Astrocyte (in vitro differentiated cells and primary cell): ENCODE results near the gene PFDN2. TPM values are rescaled to one million over a fixed set of nuclear protein-coding genes. Genes with fewer than 3 reads are reported as not detected.

Source experiments
- DNase-seq: peaks from one replicate; pipeline ENCODE4 v3.0.0-alpha.2; 2010; ENCODE audit warnings: low read depth
- FAIRE-seq: peaks from 2 replicates; lab custom pipeline; 2011; peaks lifted over from hg19 to GRCh38; lab: Jason Lieb, UNC
- H2AFZ ChIP-seq: 2 replicates; pipeline ENCODE4 v1.6.0; 2012; ENCODE audit warnings: low read depth, low read length, inconsistent platforms
- H3K27ac ChIP-seq: 2 replicates; pipeline ENCODE4 v1.5.1; 2011; ENCODE audit warnings: low read depth, low read length, inconsistent platforms
- H3K27me3 ChIP-seq: 2 replicates; pipeline ENCODE4 v1.6.0; 2011; ENCODE audit warnings: low read length, inconsistent platforms; ENCODE audit not compliant: insufficient read depth
- H3K36me3 ChIP-seq: 2 replicates; pipeline ENCODE4 v1.5.1; 2011; ENCODE audit warnings: low read length, inconsistent platforms; ENCODE audit not compliant: insufficient read depth
- H3K4me1 ChIP-seq: 2 replicates; pipeline ENCODE4 v1.5.1; 2011; ENCODE audit warnings: low read length, inconsistent platforms; ENCODE audit not compliant: insufficient read depth
- H3K4me2 ChIP-seq: 2 replicates; pipeline ENCODE4 v1.6.0; 2012; ENCODE audit warnings: low read length, inconsistent platforms
- H3K4me3 ChIP-seq: 2 replicates; pipeline ENCODE4 v1.5.1; 2011; ENCODE audit warnings: low read depth, mild to moderate bottlenecking, low read length, inconsistent platforms; ENCODE audit not compliant: insufficient read depth
- H3K79me2 ChIP-seq: 2 replicates; pipeline ENCODE4 v1.6.0; 2012; ENCODE audit warnings: mild to moderate bottlenecking, low read length, inconsistent platforms; ENCODE audit not compliant: insufficient read depth
- H3K9ac ChIP-seq: 2 replicates; pipeline ENCODE4 v1.6.0; 2012; ENCODE audit warnings: mild to moderate bottlenecking, low read length, inconsistent platforms
- H3K9me3 ChIP-seq: 2 replicates; pipeline ENCODE4 v1.5.1; 2012; ENCODE audit warnings: low read depth, mild to moderate bottlenecking, low read length, inconsistent platforms; ENCODE audit not compliant: insufficient read depth
- H4K20me1 ChIP-seq: 2 replicates; pipeline ENCODE4 v1.6.0; 2012; ENCODE audit warnings: low read length, inconsistent platforms; ENCODE audit not compliant: insufficient read depth
- H3K27ac Mint-ChIP-seq: one replicate; pipeline ENCODE4 v1.8.0; 2021; ENCODE audit warnings: mild to moderate bottlenecking, mixed read lengths; ENCODE audit not compliant: unreplicated experiment
- H3K27me3 Mint-ChIP-seq: one replicate; pipeline ENCODE4 v1.8.0; 2021; ENCODE audit warnings: low read depth, mixed read lengths; ENCODE audit not compliant: unreplicated experiment
- H3K36me3 Mint-ChIP-seq: one replicate; pipeline ENCODE4 v1.8.0; 2021; ENCODE audit warnings: low read depth, mixed read lengths; ENCODE audit not compliant: unreplicated experiment
- H3K4me1 Mint-ChIP-seq: one replicate; pipeline ENCODE4 v1.8.0; 2021; ENCODE audit warnings: low read depth, mixed read lengths; ENCODE audit not compliant: unreplicated experiment
- H3K4me3 Mint-ChIP-seq: one replicate; pipeline ENCODE4 v1.8.0; 2021; ENCODE audit warnings: mild to moderate bottlenecking, moderate library complexity, mixed read lengths; ENCODE audit not compliant: unreplicated experiment
- H3K9me3 Mint-ChIP-seq: one replicate; pipeline ENCODE4 v1.8.0; 2021; ENCODE audit warnings: mild to moderate bottlenecking, mixed read lengths; ENCODE audit not compliant: unreplicated experiment
- EZH2 ChIP-seq: IDR thresholded peaks from 2 replicates; pipeline ENCODE4 v1.6.1; 2012; ENCODE audit warnings: mild to moderate bottlenecking, low read length, inconsistent platforms; ENCODE audit not compliant: insufficient read depth
- total RNA-seq: library from RNA; stranded (reverse); gene quantifications from 2 replicates; pipeline ENCODE4 v1.2.1, GENCODE V29; 2021
- TF ChIP-seq, protein P1 (sequence below): IDR thresholded peaks from 2 replicates; pipeline ENCODE4 v1.5.1; 2011; ENCODE audit warnings: low read depth, mild to moderate bottlenecking, inconsistent platforms, low read length, moderate library complexity; ENCODE audit not compliant: insufficient read depth

PFDN2 gene
- total RNA-seq, 1 donor from 2014 or later = 111 TPM

DNA sequence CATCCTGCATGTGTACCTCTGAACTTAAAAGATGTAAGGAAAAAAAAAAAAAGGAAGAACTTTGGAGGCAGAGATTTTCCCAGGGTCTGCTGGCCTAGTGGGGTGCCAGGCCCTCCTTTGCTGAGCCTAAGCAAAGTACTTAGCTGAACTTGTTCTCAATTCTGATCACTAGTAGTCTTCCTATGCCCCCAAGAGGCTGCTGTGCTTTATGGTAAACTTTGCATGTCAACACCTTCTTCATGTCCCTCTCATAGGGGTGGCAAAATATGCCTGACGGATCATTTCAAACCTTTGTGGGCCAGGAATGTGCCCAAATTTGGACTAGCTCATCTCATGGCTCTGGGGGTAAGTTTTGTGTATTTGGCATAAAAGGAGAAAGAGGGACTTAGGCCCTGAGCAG, 40.0 kb upstream of the PFDN2 start:
- Histone ChIP-seq H3K9me3 (no peaks in the 10 kb centered on the region), H3K4me3 (no peak overlapping the region), H3K36me3 (peaks cover 14% of the 10 kb centered on the region), H4K20me1 (no peaks in the 10 kb centered on the region), H3K27ac (no peak overlapping the region), H3K79me2 (peaks cover 46% of the 10 kb centered on the region), H3K27me3 (no peaks in the 10 kb centered on the region), H3K4me2 (no peak overlapping the region), H2AFZ (no peak overlapping the region), H3K4me1 (peaks cover 18% of the 10 kb centered on the region), H3K9ac (no peak overlapping the region)
- Mint-ChIP-seq H3K4me3 (peak overlapping the region; percentile 66), H3K9me3 (no peaks in the 10 kb centered on the region), H3K36me3 (peaks cover 4% of the 10 kb centered on the region), H3K4me1 (peaks cover 19% of the 10 kb centered on the region), H3K27ac (peak overlapping the region; percentile 75), H3K27me3 (no peaks in the 10 kb centered on the region)
- FAIRE-seq (no peak), DNase-seq (no peak)
- TF ChIP-seq, protein P1, sequence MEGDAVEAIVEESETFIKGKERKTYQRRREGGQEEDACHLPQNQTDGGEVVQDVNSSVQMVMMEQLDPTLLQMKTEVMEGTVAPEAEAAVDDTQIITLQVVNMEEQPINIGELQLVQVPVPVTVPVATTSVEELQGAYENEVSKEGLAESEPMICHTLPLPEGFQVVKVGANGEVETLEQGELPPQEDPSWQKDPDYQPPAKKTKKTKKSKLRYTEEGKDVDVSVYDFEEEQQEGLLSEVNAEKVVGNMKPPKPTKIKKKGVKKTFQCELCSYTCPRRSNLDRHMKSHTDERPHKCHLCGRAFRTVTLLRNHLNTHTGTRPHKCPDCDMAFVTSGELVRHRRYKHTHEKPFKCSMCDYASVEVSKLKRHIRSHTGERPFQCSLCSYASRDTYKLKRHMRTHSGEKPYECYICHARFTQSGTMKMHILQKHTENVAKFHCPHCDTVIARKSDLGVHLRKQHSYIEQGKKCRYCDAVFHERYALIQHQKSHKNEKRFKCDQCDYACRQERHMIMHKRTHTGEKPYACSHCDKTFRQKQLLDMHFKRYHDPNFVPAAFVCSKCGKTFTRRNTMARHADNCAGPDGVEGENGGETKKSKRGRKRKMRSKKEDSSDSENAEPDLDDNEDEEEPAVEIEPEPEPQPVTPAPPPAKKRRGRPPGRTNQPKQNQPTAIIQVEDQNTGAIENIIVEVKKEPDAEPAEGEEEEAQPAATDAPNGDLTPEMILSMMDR = no peak
- no peak for TF ChIP-seq EZH2

DNA sequence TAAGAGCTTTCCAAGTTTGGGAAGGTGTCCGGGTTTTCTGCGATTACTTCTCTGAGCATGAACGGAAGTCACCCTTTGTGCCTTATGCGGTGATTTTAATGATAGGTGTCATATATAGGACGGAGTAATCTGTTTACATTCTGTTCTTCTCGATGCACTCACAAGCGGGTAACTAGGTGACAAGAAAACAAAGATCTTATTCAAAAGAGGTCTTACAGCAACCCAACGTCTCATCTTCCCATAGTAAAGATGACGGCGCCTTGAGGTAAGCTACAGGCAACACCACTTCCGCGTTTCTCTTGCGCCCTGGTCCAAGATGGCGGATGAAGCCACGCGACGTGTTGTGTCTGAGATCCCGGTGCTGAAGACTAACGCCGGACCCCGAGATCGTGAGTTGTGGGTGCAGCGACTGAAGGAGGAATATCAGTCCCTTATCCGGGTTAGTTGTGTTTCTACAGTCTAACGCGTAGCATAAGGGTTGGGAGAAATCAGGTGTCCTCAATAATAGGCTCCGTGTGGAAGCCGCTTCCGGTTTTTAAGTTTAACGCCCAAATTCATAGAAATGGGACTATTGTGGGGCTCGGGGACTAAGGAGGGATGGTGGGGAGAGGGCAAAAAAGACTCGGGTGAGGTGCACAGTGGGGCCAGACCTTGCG, 36.0 kb upstream of the PFDN2 start, which contains the start of gene UFC1:
Gene UFC1, plus strand, starts transcription at position 297 of the 656 bp plus-strand sequence. Its CDS starts 20 bp downstream, at position 317.
- FAIRE-seq = no peak
- peak; percentile 89 for DNase-seq
- H3K9ac ChIP-seq = peak within 1 kb of the TSS; percentile 99
- H3K27ac Mint-ChIP-seq = peak within 1 kb of the TSS; percentile 100
- peaks cover 4% of the 10 kb centered on the region for H3K36me3 Mint-ChIP-seq
- peaks cover 7% of the 10 kb centered on the region for H3K4me1 ChIP-seq
- H4K20me1 ChIP-seq = no peaks in the 10 kb centered on the region
- no peaks in the 10 kb centered on the region for H3K9me3 Mint-ChIP-seq
- H3K4me3 ChIP-seq = peak within 1 kb of the TSS; percentile 97
- peaks cover 14% of the 10 kb centered on the region for H3K36me3 ChIP-seq
- peak within 1 kb of the TSS; percentile 97 for H2AFZ ChIP-seq
- TF ChIP-seq, protein P1 = no peak
- TF ChIP-seq EZH2 = no peak
- peak within 1 kb of the TSS; percentile 93 for H3K4me3 Mint-ChIP-seq
- H3K4me1 Mint-ChIP-seq = no peaks in the 10 kb centered on the region
- H3K9me3 ChIP-seq = no peaks in the 10 kb centered on the region
- H3K4me2 ChIP-seq = peak within 1 kb of the TSS; percentile 86
- H3K27ac ChIP-seq = peak within 1 kb of the TSS; percentile 98
- no peaks in the 10 kb centered on the region for H3K27me3 Mint-ChIP-seq
- H3K27me3 ChIP-seq = no peaks in the 10 kb centered on the region
- H3K79me2 ChIP-seq = peaks cover 18% of the 10 kb centered on the region

DNA sequence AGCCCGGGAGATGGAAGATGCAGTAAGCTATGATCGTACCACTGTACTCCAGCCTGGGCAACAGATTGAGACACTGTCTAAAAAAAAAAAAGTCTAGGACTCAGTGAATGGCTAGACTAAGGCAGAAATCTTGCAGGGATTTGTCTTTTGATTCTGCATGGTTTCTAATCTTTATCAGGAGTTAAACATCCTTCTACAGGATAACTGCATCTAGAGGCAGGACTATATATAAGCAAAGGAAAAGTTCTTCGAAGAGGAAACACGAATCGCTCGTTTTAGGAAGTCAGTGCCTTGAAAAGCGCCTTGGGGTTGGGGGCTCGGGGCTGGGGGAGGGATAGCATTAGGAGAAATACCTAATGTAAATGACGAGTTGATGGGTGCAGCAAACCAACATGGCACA, 35.3 kb upstream of the PFDN2 start:
- no peaks in the 10 kb centered on the region for H3K9me3 ChIP-seq
- Mint-ChIP-seq H3K4me1 (no peaks in the 10 kb centered on the region), H3K4me3 (peak overlapping the region; percentile 74), H3K27ac (peak overlapping the region; percentile 100), H3K9me3 (no peaks in the 10 kb centered on the region), H3K36me3 (peaks cover 4% of the 10 kb centered on the region), H3K27me3 (no peaks in the 10 kb centered on the region)
- peak overlapping the region; percentile 99 for H3K9ac ChIP-seq
- H2AFZ ChIP-seq = peak overlapping the region; percentile 97
- FAIRE-seq (no peak), DNase-seq (no peak)
- peak overlapping the region; percentile 97 for H3K4me3 ChIP-seq
- peaks cover 5% of the 10 kb centered on the region for H3K4me1 ChIP-seq
- H3K36me3 ChIP-seq = peaks cover 11% of the 10 kb centered on the region
- H3K79me2 ChIP-seq = peaks cover 18% of the 10 kb centered on the region
- no peak overlapping the region for H3K27ac ChIP-seq
- no peaks in the 10 kb centered on the region for H4K20me1 ChIP-seq
- no peak for TF ChIP-seq EZH2
- TF ChIP-seq, protein P1 = no peak
- H3K4me2 ChIP-seq = peak overlapping the region; percentile 86
- no peaks in the 10 kb centered on the region for H3K27me3 ChIP-seq
